ENCODE results near the gene DSG2.

Gene DSG2

DNA sequence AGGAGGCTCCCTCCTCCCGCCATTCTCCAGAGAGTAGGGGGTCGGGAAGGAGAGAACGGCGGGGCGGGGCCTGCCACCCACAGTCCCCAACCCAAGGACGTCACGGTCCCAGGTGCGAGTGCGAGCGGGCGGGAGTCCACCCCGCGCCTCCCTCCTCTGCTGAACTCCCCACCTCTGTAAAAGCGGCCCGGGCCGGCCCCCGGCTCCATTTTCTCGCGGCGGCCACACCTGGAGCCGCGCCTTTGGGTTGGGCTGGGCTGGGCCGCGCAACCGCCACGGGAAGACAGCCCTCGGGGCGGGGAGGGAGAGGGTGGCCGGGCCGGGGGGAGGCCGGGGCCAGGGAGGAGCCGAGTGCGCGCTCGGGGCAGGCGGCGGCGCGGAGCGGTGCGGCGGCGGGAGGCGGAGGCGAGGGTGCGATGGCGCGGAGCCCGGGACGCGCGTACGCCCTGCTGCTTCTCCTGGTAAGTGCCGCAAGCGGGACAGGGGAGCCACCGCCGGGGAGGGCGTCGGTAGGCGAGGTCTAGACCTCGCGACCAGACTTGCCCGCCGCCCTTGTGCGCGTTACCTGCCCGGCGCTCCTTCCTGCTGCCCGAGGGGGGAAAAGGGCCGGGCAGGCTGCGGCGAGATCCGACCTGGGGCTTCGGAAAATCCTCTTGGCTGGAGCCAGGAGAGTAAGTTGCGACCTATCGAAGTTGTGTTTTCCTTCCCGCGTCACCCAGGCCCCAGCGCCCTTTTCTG is at the start of gene DSG2:
TSS of gene DSG2 (plus strand) at position 342 of the 738 bp plus-strand sequence. CDS start at position 417, 75 bp downstream.
- H3K36me3 Mint-ChIP-seq = no peaks in the 10 kb centered on the region
- peaks cover 35% of the 10 kb centered on the region for H3K27me3 Mint-ChIP-seq
- H3K9me3 Mint-ChIP-seq (ENCODE audit: low read depth) = no peaks in the 10 kb centered on the region
- peaks cover 6% of the 10 kb centered on the region for H3K4me1 Mint-ChIP-seq (ENCODE audit: low read depth)
- no peak within 1 kb of the TSS for H3K27ac Mint-ChIP-seq
- peak within 1 kb of the TSS; percentile 79 for H3K4me3 Mint-ChIP-seq

DNA sequence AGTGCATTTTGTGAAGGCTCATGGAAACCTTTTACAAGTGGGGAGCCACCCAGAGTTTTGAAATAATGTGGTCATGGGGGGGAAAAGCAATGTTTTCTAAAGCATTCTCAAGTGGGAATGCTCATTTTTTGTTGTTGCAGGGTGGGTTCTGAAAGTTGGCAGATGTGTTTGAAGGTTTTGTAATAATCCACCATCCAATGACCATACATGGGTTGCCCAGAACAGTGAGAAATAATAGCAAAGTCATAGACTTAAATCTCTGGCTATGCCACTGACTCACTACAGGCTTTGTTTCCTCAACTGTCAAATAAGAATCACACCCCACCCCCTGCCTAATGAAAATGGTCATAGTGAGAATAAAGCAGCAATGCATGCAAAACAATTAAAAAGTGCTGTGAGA is 47.6 kb upstream of the DSG2 start:
- Mint-ChIP-seq H3K4me3 (no peak overlapping the region), H3K9me3 (ENCODE audit: low read depth) (no peaks in the 10 kb centered on the region), H3K4me1 (ENCODE audit: low read depth) (no peaks in the 10 kb centered on the region), H3K27ac (no peak overlapping the region), H3K27me3 (no peaks in the 10 kb centered on the region), H3K36me3 (no peaks in the 10 kb centered on the region)

DNA sequence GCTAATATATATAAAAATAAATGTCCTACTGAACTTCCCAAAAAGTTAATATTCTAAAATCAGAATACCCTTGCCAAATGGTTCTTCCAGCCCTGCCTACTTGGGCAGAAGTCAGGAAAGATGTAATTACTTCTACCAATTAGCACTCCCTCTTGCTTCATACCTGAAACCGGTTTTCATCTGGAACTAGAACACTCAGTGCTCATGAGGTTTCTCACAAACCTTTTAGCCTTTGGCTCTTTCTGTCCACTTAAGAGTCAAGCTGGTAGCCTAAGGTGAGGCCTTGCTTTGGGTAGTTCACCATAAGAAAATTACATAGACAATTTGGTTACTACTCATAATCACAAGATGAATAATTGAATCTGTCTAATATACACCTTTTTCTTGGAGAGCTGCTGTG is 46.4 kb upstream of the DSG2 start:
- Mint-ChIP-seq H3K9me3 (ENCODE audit: low read depth) (no peaks in the 10 kb centered on the region), H3K4me3 (no peak overlapping the region), H3K36me3 (no peaks in the 10 kb centered on the region), H3K27me3 (no peaks in the 10 kb centered on the region), H3K4me1 (ENCODE audit: low read depth) (no peaks in the 10 kb centered on the region), H3K27ac (no peak overlapping the region)

DNA sequence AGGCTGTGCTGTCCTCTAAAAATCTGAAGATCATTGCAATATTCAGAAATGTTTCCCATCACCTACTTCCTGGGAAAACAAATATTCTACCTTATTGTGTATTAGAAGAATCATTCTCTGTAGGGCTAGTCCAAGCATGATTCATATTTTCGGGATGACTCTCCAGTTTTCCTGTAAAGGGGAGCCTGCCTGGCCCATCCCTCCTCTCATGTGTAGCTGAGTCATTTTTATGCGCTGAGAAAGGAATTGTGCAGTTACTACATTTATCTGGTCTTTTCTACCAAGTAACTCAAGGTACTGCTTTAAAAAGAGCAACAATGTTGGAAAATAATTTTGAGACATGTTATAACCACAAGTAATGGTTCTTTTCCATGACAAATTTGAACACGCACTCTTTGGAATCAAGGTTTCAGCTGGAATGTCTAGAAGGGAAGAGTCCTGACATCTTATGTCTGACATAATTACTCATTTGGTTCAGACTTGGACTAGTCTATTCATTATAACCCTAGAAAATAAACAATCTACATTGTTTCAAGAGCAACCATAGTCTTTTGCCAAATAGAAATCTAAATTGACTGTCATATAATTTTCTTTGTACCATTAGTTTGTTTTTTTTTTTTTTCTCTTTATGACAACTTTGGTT is 43.8 kb upstream of the DSG2 start:
- peaks cover 1% of the 10 kb centered on the region for H3K27me3 Mint-ChIP-seq
- H3K27ac Mint-ChIP-seq = no peak overlapping the region
- H3K4me1 Mint-ChIP-seq (ENCODE audit: low read depth) = no peaks in the 10 kb centered on the region
- H3K4me3 Mint-ChIP-seq = no peak overlapping the region
- H3K36me3 Mint-ChIP-seq = no peaks in the 10 kb centered on the region
- H3K9me3 Mint-ChIP-seq (ENCODE audit: low read depth) = no peaks in the 10 kb centered on the region

DNA sequence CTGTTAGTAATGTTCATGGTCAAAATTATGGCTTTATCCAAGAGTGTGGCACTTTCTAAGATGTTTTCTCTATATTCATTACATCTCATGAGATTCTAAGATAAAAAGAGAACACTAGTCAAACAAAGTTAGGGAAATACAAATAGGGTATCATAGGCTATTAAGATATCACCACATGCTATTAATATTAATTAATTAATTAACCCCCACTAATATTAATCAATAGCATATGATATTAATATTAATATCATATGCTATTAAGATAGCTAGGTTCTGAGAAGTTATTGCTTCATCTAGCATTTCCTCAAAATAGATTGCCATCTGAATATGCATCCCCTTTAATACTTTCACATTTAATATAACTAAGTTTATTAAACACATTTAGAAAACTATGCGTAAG is 28.3 kb upstream of the DSG2 start:
- H3K4me1 Mint-ChIP-seq (ENCODE audit: low read depth) = no peaks in the 10 kb centered on the region
- H3K27ac Mint-ChIP-seq = no peak overlapping the region
- no peaks in the 10 kb centered on the region for H3K9me3 Mint-ChIP-seq (ENCODE audit: low read depth)
- H3K27me3 Mint-ChIP-seq = no peaks in the 10 kb centered on the region
- no peaks in the 10 kb centered on the region for H3K36me3 Mint-ChIP-seq
- no peak overlapping the region for H3K4me3 Mint-ChIP-seq

DNA sequence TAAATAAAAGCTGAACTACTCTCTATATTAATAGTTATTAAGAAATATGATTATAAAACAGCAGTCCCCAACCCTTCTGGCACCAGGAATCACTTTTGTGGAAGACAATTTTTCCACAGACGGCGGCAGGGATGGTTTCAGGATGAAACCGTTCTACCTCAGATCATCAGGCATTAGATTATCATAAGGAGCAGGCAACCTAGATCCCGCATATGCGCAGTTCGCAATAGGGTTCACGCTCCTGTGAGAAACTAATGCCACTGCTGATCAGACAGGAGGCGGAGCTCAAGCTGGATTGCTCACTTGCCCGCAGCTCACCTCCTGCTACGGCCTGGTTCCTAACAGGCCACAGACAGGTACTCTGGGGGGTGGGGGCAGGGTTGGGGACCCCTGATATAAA is 19.3 kb upstream of the DSG2 start:
- H3K4me1 Mint-ChIP-seq (ENCODE audit: low read depth) = no peaks in the 10 kb centered on the region
- no peak overlapping the region for H3K4me3 Mint-ChIP-seq
- no peak overlapping the region for H3K27ac Mint-ChIP-seq
- no peaks in the 10 kb centered on the region for H3K9me3 Mint-ChIP-seq (ENCODE audit: low read depth)
- H3K27me3 Mint-ChIP-seq = no peaks in the 10 kb centered on the region
- H3K36me3 Mint-ChIP-seq = no peaks in the 10 kb centered on the region

DNA sequence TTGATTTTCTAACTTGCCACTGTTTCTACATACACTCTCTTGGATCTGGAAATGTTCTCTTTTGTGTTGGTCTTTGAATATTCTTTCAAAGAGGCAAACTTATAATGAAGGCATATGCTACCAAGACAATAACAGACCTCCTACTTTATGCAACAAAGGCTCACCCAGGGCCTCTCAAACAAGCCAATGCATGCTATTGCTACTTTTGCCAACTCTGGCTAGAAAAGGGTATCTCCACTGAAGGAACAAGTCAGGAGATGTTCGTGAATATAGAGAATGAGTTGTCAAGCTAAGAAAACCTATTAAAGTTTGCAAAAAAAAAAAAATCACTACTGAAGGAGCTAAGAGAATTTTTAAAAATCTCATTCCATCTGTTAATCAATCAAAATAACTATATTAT is 15.9 kb upstream of the DSG2 start:
- Mint-ChIP-seq H3K36me3 (no peaks in the 10 kb centered on the region), H3K4me3 (no peak overlapping the region), H3K27me3 (peaks cover 2% of the 10 kb centered on the region), H3K27ac (no peak overlapping the region), H3K9me3 (ENCODE audit: low read depth) (no peaks in the 10 kb centered on the region), H3K4me1 (ENCODE audit: low read depth) (no peaks in the 10 kb centered on the region)

DNA sequence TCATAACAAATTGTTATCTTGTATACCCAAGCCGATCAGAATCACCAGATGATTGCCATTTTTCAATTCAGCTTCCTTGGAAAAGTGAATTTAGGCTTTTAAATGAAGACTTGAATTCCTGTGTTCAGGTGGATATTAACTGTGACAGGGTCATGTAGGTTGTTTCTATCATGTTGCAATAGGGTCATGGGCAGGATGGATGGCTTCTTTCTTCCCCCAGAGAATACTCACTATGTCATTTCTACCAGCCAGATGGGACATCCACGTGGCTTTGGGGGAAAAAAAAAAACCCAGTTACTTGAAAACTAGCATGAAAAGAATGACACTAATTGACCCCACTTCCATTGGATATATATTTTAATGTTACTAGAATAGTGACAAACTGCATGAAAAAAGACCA is 14.6 kb upstream of the DSG2 start:
- Mint-ChIP-seq H3K27me3 (peaks cover 4% of the 10 kb centered on the region), H3K27ac (no peak overlapping the region), H3K4me1 (ENCODE audit: low read depth) (no peaks in the 10 kb centered on the region), H3K36me3 (no peaks in the 10 kb centered on the region), H3K9me3 (ENCODE audit: low read depth) (no peaks in the 10 kb centered on the region), H3K4me3 (no peak overlapping the region)

DNA sequence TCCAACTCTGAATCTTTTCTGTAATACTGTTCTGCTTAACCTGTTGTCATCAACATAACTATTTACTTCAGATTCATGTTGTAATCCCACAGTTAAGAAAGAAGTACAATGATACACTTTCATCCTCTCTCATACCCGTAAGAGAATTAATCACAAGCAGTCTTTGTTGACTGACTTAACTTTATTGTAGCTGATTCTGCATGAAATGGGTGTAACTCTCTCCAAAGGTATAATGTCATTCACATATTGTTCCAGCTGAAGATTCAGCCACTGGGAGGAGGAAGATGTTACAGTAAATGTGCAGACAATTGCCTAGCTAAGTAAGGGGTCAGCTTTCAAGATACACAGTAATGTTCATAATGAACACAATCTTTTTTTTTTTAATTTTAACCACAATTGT is 13.5 kb upstream of the DSG2 start:
- H3K27me3 Mint-ChIP-seq = peaks cover 8% of the 10 kb centered on the region
- H3K27ac Mint-ChIP-seq = no peak overlapping the region
- peaks cover 2% of the 10 kb centered on the region for H3K9me3 Mint-ChIP-seq (ENCODE audit: low read depth)
- H3K4me3 Mint-ChIP-seq = no peak overlapping the region
- H3K36me3 Mint-ChIP-seq = no peaks in the 10 kb centered on the region
- H3K4me1 Mint-ChIP-seq (ENCODE audit: low read depth) = no peaks in the 10 kb centered on the region

DNA sequence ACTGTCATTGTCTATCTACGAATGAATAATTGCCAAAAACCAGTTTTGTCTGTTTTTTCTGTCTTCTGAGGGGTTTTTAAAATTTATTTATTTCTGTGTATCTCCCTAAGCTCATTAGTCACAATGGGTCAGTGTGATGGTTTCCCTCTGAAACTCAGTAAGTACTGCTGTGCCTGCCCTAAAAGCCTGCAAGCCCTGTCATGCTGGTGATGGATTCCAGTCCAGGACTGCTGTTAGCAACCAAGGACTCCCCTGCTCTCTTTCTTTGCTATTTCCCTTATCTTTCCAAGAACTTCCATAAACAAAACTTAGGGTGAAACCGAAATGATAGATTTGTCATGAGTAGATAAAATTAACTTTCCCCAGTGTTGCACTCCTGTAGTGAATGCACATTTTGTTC is 11.8 kb upstream of the DSG2 start:
- Mint-ChIP-seq H3K4me1 (ENCODE audit: low read depth) (no peaks in the 10 kb centered on the region), H3K4me3 (no peak overlapping the region), H3K36me3 (no peaks in the 10 kb centered on the region), H3K9me3 (ENCODE audit: low read depth) (peaks cover 4% of the 10 kb centered on the region), H3K27me3 (peaks cover 11% of the 10 kb centered on the region), H3K27ac (no peak overlapping the region)

DNA sequence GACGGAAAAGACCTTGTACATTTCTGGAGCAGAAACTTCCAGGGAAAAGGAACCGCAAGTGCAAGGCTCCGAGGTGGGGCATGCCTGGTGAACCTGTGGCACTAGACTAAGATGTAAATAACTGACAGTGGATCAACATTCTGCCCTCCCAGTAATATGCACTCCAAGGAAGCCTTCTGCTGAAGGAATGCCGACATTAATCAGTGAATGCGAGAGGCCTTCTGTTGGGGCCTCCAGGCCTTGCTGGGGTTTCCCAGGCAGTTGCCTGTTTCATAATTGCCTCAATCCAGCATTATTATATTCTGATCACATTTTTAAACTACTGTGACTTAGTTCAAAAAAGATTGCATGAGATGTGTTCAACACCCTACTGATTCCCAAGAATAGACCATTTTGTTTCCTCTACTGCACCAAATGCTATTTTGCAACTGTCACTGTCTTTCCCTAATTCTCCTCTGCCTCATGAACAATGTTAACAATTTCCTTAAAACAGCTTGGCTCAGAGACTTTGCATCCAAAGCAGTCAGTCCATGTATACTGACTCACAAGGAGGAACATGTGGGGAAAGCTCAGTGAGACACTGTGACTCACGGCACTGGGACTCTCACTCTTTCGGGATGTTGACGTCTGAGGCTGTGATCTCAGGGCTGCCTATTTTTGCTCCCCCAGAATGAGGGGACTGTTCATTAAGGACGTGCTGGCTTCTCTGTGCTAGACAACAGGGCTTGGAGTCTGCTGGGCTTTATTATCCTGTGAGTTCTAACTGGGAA is 10.5 kb upstream of the DSG2 start:
- Mint-ChIP-seq H3K27ac (no peak overlapping the region), H3K27me3 (peaks cover 11% of the 10 kb centered on the region), H3K4me3 (no peak overlapping the region), H3K36me3 (no peaks in the 10 kb centered on the region), H3K9me3 (ENCODE audit: low read depth) (peaks cover 4% of the 10 kb centered on the region), H3K4me1 (ENCODE audit: low read depth) (no peaks in the 10 kb centered on the region)

DNA sequence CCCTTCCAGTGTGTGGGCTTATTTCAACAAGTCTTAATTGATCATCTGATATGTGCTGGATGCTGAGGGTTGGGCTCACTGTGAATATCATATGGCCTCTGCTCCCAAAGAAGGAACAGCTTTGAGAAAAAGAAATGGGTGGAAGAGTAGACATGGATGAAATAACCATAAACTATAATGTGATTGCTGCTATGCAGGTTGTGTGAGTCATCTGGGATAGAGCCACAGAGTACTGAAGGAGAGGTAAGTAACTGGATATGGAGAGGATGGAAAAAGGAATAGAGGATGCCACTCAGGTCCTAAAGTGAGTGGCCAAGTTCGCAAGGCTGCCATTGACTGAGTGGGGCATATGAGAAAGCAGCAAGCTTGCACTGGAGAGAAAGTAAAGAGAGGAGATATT is 8.7 kb upstream of the DSG2 start:
- no peaks in the 10 kb centered on the region for H3K36me3 Mint-ChIP-seq
- H3K27me3 Mint-ChIP-seq = peaks cover 13% of the 10 kb centered on the region
- no peak overlapping the region for H3K4me3 Mint-ChIP-seq
- H3K4me1 Mint-ChIP-seq (ENCODE audit: low read depth) = no peaks in the 10 kb centered on the region
- H3K9me3 Mint-ChIP-seq (ENCODE audit: low read depth) = peaks cover 4% of the 10 kb centered on the region
- H3K27ac Mint-ChIP-seq = no peak overlapping the region

DNA sequence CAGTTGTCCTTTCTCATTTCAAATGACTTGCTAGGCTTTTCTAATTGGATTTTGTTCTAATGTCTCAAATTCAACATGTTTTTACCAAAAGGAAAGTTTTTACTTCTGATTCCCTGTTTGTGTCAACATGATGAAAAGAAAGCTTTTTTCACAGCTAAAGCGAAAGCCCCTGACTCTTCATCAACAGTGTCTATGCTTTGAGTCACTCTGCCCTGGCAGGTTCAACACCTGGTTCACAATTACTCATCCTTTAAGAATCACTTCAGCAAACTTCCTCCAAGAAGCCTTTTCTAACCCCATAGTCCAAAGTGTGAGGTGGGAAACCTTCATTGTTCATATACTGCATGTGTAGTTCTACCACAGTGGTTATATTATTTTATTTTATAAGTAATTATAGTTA is 7.6 kb upstream of the DSG2 start:
- no peak overlapping the region for H3K4me3 Mint-ChIP-seq
- no peaks in the 10 kb centered on the region for H3K36me3 Mint-ChIP-seq
- H3K9me3 Mint-ChIP-seq (ENCODE audit: low read depth) = peaks cover 4% of the 10 kb centered on the region
- H3K4me1 Mint-ChIP-seq (ENCODE audit: low read depth) = no peaks in the 10 kb centered on the region
- H3K27ac Mint-ChIP-seq = no peak overlapping the region
- H3K27me3 Mint-ChIP-seq = peaks cover 16% of the 10 kb centered on the region

DNA sequence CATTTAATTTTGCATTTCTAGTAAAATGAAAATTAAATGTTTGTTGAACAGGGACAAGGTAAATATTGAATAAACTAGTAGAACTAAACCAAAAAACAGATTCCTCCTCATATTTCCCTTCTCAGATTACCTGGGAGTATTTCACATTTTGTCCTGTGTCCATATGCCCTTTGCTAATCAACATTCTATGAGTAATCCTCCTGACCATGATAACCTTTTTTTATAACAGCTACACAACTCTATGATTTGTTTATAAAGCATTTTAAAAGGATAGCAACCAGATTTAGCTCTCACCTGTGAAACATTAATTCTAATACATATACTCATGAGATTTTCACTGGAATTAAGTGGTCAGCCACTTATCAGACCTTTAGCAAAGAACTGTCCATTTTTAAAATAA is 7.1 kb upstream of the DSG2 start:
- Mint-ChIP-seq H3K27ac (no peak overlapping the region), H3K4me1 (ENCODE audit: low read depth) (no peaks in the 10 kb centered on the region), H3K9me3 (ENCODE audit: low read depth) (peaks cover 4% of the 10 kb centered on the region), H3K27me3 (peaks cover 19% of the 10 kb centered on the region), H3K36me3 (no peaks in the 10 kb centered on the region), H3K4me3 (no peak overlapping the region)

DNA sequence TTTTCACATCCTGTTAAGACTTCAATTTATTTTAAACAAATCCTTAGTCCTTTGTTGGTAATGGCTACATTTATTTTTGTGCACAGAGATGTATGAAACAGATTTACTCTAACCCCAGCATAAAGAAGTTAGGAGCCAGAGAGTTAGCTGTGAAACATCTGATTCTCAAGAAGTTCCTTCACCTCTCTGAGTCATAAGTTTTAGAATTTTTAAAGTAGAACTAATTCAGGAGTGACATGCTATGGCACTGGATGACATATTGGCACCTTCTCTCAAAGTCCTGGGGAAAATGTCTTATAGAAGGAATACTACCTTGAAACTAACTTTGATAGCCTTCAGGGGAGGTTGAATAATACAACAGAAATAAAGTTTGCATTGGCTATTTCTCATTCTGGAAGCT is 6.4 kb upstream of the DSG2 start:
- H3K36me3 Mint-ChIP-seq = no peaks in the 10 kb centered on the region
- no peak overlapping the region for H3K27ac Mint-ChIP-seq
- H3K27me3 Mint-ChIP-seq = peaks cover 22% of the 10 kb centered on the region
- H3K4me1 Mint-ChIP-seq (ENCODE audit: low read depth) = no peaks in the 10 kb centered on the region
- no peak overlapping the region for H3K4me3 Mint-ChIP-seq
- peaks cover 4% of the 10 kb centered on the region for H3K9me3 Mint-ChIP-seq (ENCODE audit: low read depth)
